K562 (cell line): ENCODE measurements around the gene NPHP1. TPM values are rescaled to one million over a fixed set of nuclear protein-coding genes. Genes with fewer than 3 reads are reported as not detected.

ENCODE experiments used
- ATAC-seq: fragments of 200-7000 bp; cut with Tn5 transposase; 3 replicates; pipeline ENCODE4 v1.9.1; 2020; ENCODE audit warnings: moderate library complexity
- BruUV-seq: library from RNA; stranded (reverse); fragments of 400-500 nt; replicated peaks from 2 replicates; lab custom pipeline; 2021; lab: Mats Ljungman, UMichigan
- CTCF ChIA-PET: fragments of 300-600 bp; formaldehyde crosslinking; extraction: SDS; loops from one replicate; lab custom pipeline; 2021; ENCODE audit warnings: low intra/inter-chr PET ratio; lab: Yijun Ruan, JAX
- POLR2A ChIA-PET: fragments of 300-600, 350-650 bp; sonication (Branson Sonifier 250); formaldehyde crosslinking; extraction: SDS; loops from one replicate; lab custom pipeline; 2021; ENCODE audit warnings: antibody characterized with exemption, inconsistent platforms; lab: Yijun Ruan, JAX
- DNase-seq, 4 experiments: peaks; one replicate each; pipeline versions ENCODE4 v3.0.0 to v3.0.0-alpha.2; 2011 to 2018; ENCODE audit warnings: low spot score in 3 of 4, mixed read lengths in 3 of 4; ENCODE audit errors: extremely low read depth in 1 of 4
- FAIRE-seq: peaks from 2 replicates; lab custom pipeline; 2011; peaks lifted over from hg19 to GRCh38; lab: Jason Lieb, UNC
- H2AFZ ChIP-seq: 2 replicates; pipeline ENCODE4 v1.6.0; 2011; ENCODE audit warnings: low read depth, low read length, control low read depth, inconsistent platforms
- H3K27ac ChIP-seq: fragments of 200-600 bp; 3 replicates; pipeline ENCODE4 v1.8.0; 2011; ENCODE audit warnings: low read depth, mild to moderate bottlenecking, control low read depth, inconsistent platforms, low read length, moderate library complexity, mixed read lengths; ENCODE audit errors: extremely low read depth
- H3K27me3 ChIP-seq, 2 experiments: fragments of 300-600 bp in 1 of 2; 2 replicates in 1 of 2; 3 replicates in 1 of 2; pipeline versions ENCODE4 v1.6.0 to v1.8.0; 2011; ENCODE audit warnings: inconsistent platforms in 2 of 2, low read length in 2 of 2, mild to moderate bottlenecking in 1 of 2, mixed read lengths in 1 of 2, moderate library complexity in 1 of 2; ENCODE audit not compliant: control insufficient read depth in 2 of 2, insufficient read depth in 2 of 2
- H3K36me3 ChIP-seq: fragments of 300-600 bp; 3 replicates; pipeline ENCODE4 v1.8.0; 2011; ENCODE audit warnings: mild to moderate bottlenecking, low read length, inconsistent platforms; ENCODE audit not compliant: control insufficient read depth, insufficient read depth
- H3K4me1 ChIP-seq, 2 experiments: fragments of 200-600 bp in 1 of 2; replicated peaks in 1 of 2; 2 replicates in 1 of 2; 3 replicates in 1 of 2; pipeline versions ENCODE4 v1.5.1 to v1.8.0; 2011; ENCODE audit warnings: inconsistent platforms in 2 of 2, low read length in 2 of 2, mild to moderate bottlenecking in 1 of 2, mixed read lengths in 1 of 2, moderate library complexity in 1 of 2; ENCODE audit not compliant: control insufficient read depth in 2 of 2, insufficient read depth in 2 of 2
- H3K4me2 ChIP-seq: 2 replicates; pipeline ENCODE4 v1.6.1; 2011; ENCODE audit warnings: low read length, control low read depth, inconsistent platforms, mixed read lengths; ENCODE audit not compliant: insufficient read depth
- H3K4me3 ChIP-seq: fragments of 200-600 bp; sonication (generic), shearing (Covaris generic); 2 replicates; pipeline ENCODE4 v1.5.1; 2016; ENCODE audit warnings: control low read depth, inconsistent platforms
- H3K79me2 ChIP-seq: fragments of 200-600 bp; 3 replicates; pipeline ENCODE4 v1.8.0; 2011; ENCODE audit warnings: low read length, inconsistent platforms; ENCODE audit not compliant: control insufficient read depth, insufficient read depth
- H3K9ac ChIP-seq, 2 experiments: 2 replicates each; pipeline versions ENCODE4 v1.6.0 to v1.6.1; 2011; ENCODE audit warnings: low read depth in 2 of 2, low read length in 2 of 2, control low read depth in 1 of 2, inconsistent platforms in 1 of 2, mild to moderate bottlenecking in 1 of 2, mixed read lengths in 1 of 2; ENCODE audit not compliant: insufficient read depth in 1 of 2
- H3K9me1 ChIP-seq: one replicate; pipeline ENCODE4 v1.6.0; 2011; ENCODE audit warnings: inconsistent platforms, mild to moderate bottlenecking, low read length, moderate library complexity; ENCODE audit not compliant: control insufficient read depth, insufficient read depth
- H3K9me3 ChIP-seq: replicated peaks from 2 replicates; pipeline ENCODE4 v1.5.1; 2011; ENCODE audit warnings: low read depth, low read length, inconsistent platforms; ENCODE audit not compliant: control insufficient read depth, insufficient read depth
- H4K20me1 ChIP-seq: replicated peaks from 2 replicates; pipeline ENCODE4 v1.6.1; 2011; ENCODE audit warnings: low read length, inconsistent platforms, mixed read lengths; ENCODE audit not compliant: control insufficient read depth, insufficient read depth
- AFF4 ChIP-seq: sonication (generic); formaldehyde crosslinking; IDR thresholded peaks from 2 replicates; pipeline ENCODE4 v1.8.0; 2023; ENCODE audit warnings: mild to moderate bottlenecking, missing genetic modification reagents
- KHSRP ChIP-seq: fragments of 450-650 bp; IDR thresholded peaks from 2 replicates; pipeline ENCODE4 v1.6.1; 2017
- MITF ChIP-seq: IDR thresholded peaks from 2 replicates; pipeline ENCODE4 v1.6.1; 2014; ENCODE audit warnings: antibody characterized with exemption
- RREB1 ChIP-seq: fragments of 250-450 bp; sonication (Bioruptor Pico); IDR thresholded peaks from 2 replicates; pipeline ENCODE4 v1.4.0; 2020
- SMARCC2 ChIP-seq: fragments of 450-650 bp; IDR thresholded peaks from 2 replicates; pipeline ENCODE4 v1.6.1; 2017; ENCODE audit warnings: antibody characterized with exemption, moderate library complexity, mild to moderate bottlenecking, low read depth
- SREBF1 ChIP-seq: fragments of 150-350 bp; IDR thresholded peaks from 2 replicates; pipeline ENCODE4 v1.6.1; 2014; ENCODE audit warnings: antibody characterized with exemption, low read depth, low read length, borderline replicate concordance
- ZNF134 ChIP-seq: fragments of 250-450 bp; sonication (Bioruptor Pico); conservative IDR thresholded peaks from 2 replicates; pipeline ENCODE4 v1.4.0; 2020
- ZNF174 ChIP-seq: fragments of 250-450 bp; sonication (Bioruptor Pico); IDR thresholded peaks from 2 replicates; pipeline ENCODE4 v1.4.0; 2020; ENCODE audit warnings: mild to moderate bottlenecking
- WGBS: fragments of 100-300 bp; shearing (Covaris generic); methylation state at CpG from one replicate; pipeline ENCODE4 v1.1.6; 2016; ENCODE audit warnings: low coverage, mixed read lengths; ENCODE audit not compliant: insufficient coverage; ENCODE audit errors: missing lambda C conversion rate; 5-methylcytosine and 5-hydroxymethylcytosine counted together
- in situ Hi-C: fragments of 300-500 bp; cut with MboI; formaldehyde crosslinking; loops from 4 replicates; pipeline ENCODE4 v1.15.0; 2018; ENCODE audit warnings: inconsistent platforms, mixed read lengths
- intact Hi-C: fragments of 100-400 bp; cut with micrococcal nuclease; formaldehyde crosslinking; loops from 2 replicates; pipeline ENCODE4 v1.14.2; 2022
- polyA plus RNA-seq, 8 experiments: library from polyadenylated mRNA; depleted of rRNA in 4 of 8; stranded (reverse) in 5 of 8; unstranded in 3 of 8; fragments of >200 nt; fragmentation: Nextera tagmentation in 2 of 8; fragmentation: Illumina TruSeq in 1 of 8; extraction: Ambion mirVana in 2 of 8; extraction: Trizol in 1 of 8; gene quantifications; 2 replicates each; pipeline versions ENCODE4 v1.2.1 to v1.2.3, GENCODE V29; 2011 to 2014; ENCODE audit warnings: inconsistent platforms in 1 of 8, missing spikeins in 1 of 8
- total RNA-seq, 7 experiments: library from RNA; depleted of rRNA in 6 of 7; stranded (reverse); fragments of >200 nt in 6 of 7; fragmentation: Illumina TruSeq in 2 of 7; extraction: Trizol in 2 of 7; gene quantifications; 2 replicates each; pipeline versions ENCODE4 v1.2.1 to v1.2.3, GENCODE V29; 2011 to 2021; ENCODE audit warnings: low replicate concordance in 1 of 7

NPHP1 gene
- total and polyA plus RNA-seq, 9 of the 15 experiments (the other 6 are each of a cell fraction or from before 2014, with no cell fraction given), result 0.11 to 0.32 (median 0.20) TPM; not detected in 5

GRCh38 chr2:110124939-110125691, 79.7 kb downstream of the NPHP1 start:
- ChIA-PET CTCF (no interaction called here), POLR2A (interaction anchor here (1.4 kb wide), 1 partner anchor 9 kb away, joined by 4 read pairs; the partner anchor contains the start of gene MALL)
- intact Hi-C loops (no loop called here), in situ Hi-C loops (no loop called here)
- H3K4me2 ChIP-seq, result no peak overlapping the region
- no peak overlapping the region for H2AFZ ChIP-seq
- H4K20me1 ChIP-seq, result no peaks in the 10 kb centered on the region
- H3K9me1 ChIP-seq, result no peaks in the 10 kb centered on the region
- DNase-seq (no peak), ATAC-seq (no peak), FAIRE-seq (no peak)
- BruUV-seq, result no TSS peak
- H3K27ac ChIP-seq, result no peak overlapping the region
- peaks cover 6 to 9% of the 10 kb centered on the region in 2 experiments; a peak in 1 of 5 replicates for H3K27me3 ChIP-seq
- under 1% methylated on average over 6 of the region's 6 CpGs for WGBS
- H3K4me1 ChIP-seq, result no peaks in the 10 kb centered on the region
- H3K4me3 ChIP-seq, result no peak overlapping the region
- TF ChIP-seq RREB1 (CRISPR knock-in tag), result no peak
- no peak for TF ChIP-seq AFF4 (CRISPR knock-in tag)
- no peak for TF ChIP-seq SREBF1
- TF ChIP-seq MITF, result no peak
- TF ChIP-seq KHSRP, result no peak
- TF ChIP-seq ZNF134 (CRISPR knock-in tag), result no peak
- TF ChIP-seq SMARCC2, result no peak
- TF ChIP-seq ZNF174 (CRISPR knock-in tag), result no peak
- H3K36me3 ChIP-seq, result no peaks in the 10 kb centered on the region
- no peaks in the 10 kb centered on the region for H3K9me3 ChIP-seq
- no peak overlapping the region for H3K9ac ChIP-seq
- H3K79me2 ChIP-seq, result no peaks in the 10 kb centered on the region
